A549 (cell line): ENCODE data around the gene LCN6. TPM values are rescaled to one million over a fixed set of nuclear protein-coding genes. Genes with fewer than 3 reads are reported as not detected.

Experiments
- ATAC-seq, 2 experiments: fragments of 200-7000 bp in 1 of 2; fragments of >200 bp in 1 of 2; cut with Nextera tagmentation in 1 of 2; cut with Tn5 transposase in 1 of 2; 3 replicates each; pipeline versions ENCODE4 v1.8.0 to v1.9.1; 2018 to 2020; ENCODE audit warnings: mild to moderate bottlenecking in 1 of 2, moderate library complexity in 1 of 2
- CTCF ChIA-PET: fragments of 300-600 bp; sonication (Branson Sonifier 250); formaldehyde crosslinking; extraction: SDS; loops from one replicate; lab custom pipeline; 2021; ENCODE audit warnings: antibody characterized with exemption, inconsistent platforms; lab: Yijun Ruan, JAX
- POLR2A ChIA-PET: fragments of 350-600 bp; formaldehyde crosslinking; extraction: SDS; loops from one replicate; lab custom pipeline; 2021; ENCODE audit warnings: antibody characterized with exemption, inconsistent platforms; lab: Yijun Ruan, JAX
- DNase-seq, 2 experiments: peaks; one replicate each; pipeline versions ENCODE4 v3.0.0 to v3.0.0-alpha.2; 2011 to 2016; ENCODE audit warnings: low read depth in 1 of 2, low spot score in 1 of 2
- FAIRE-seq: peaks from 2 replicates; lab custom pipeline; 2011; peaks lifted over from hg19 to GRCh38; lab: Jason Lieb, UNC
- H3K27ac ChIP-seq, 2 experiments: fragments of >200 bp; sonication (Bioruptor Twin); formaldehyde crosslinking; 3 replicates each; pipeline ENCODE4 v1.5.1; 2016 to 2017
- H3K4me1 ChIP-seq: fragments of >200 bp; sonication (Bioruptor Twin); formaldehyde crosslinking; 3 replicates; pipeline ENCODE4 v1.6.1; 2016
- H3K4me2 ChIP-seq: fragments of >200 bp; sonication (Bioruptor Twin); formaldehyde crosslinking; 3 replicates; pipeline ENCODE4 v1.6.1; 2016
- H3K4me3 ChIP-seq: fragments of >200 bp; sonication (Bioruptor Twin); formaldehyde crosslinking; 3 replicates; pipeline ENCODE4 v1.5.1; 2016
- H3K9me3 ChIP-seq: fragments of >200 bp; sonication (Bioruptor Twin); formaldehyde crosslinking; 3 replicates; pipeline ENCODE4 v1.6.1; 2016
- CEBPB ChIP-seq, 2 experiments: fragments of >200 bp in 1 of 2; sonication (Bioruptor Twin) in 1 of 2; formaldehyde crosslinking in 1 of 2; IDR thresholded peaks; 2 replicates each; pipeline ENCODE4 v1.6.1; 2012 to 2016
- EHF ChIP-seq: fragments of 250-450 bp; sonication (Bioruptor Pico); IDR thresholded peaks from 2 replicates; pipeline ENCODE4 v1.5.0; 2020; ENCODE audit warnings: mild to moderate bottlenecking
- ELK1 ChIP-seq: fragments of 150-350 bp; IDR thresholded peaks from 2 replicates; pipeline ENCODE4 v1.6.1; 2014; ENCODE audit warnings: low read depth, mild to moderate bottlenecking, low read length
- EP300 ChIP-seq, 2 experiments: fragments of >200 bp; sonication (Bioruptor Twin); formaldehyde crosslinking; IDR thresholded peaks; 2 replicates in 1 of 2; 3 replicates in 1 of 2; pipeline ENCODE4 v1.6.1; 2016 to 2017
- ESRRA ChIP-seq: fragments of 150-350 bp; IDR thresholded peaks from 2 replicates; pipeline ENCODE4 v1.6.1; 2014; ENCODE audit warnings: mild to moderate bottlenecking, low read length, borderline replicate concordance
- FOXS1 ChIP-seq: fragments of 250-450 bp; sonication (Bioruptor Pico); IDR thresholded peaks from 2 replicates; pipeline ENCODE4 v1.5.0; 2020; ENCODE audit warnings: mild to moderate bottlenecking, moderate library complexity
- HDAC2 ChIP-seq: fragments of 200-600 bp; sonication (generic); IDR thresholded peaks from 2 replicates; pipeline ENCODE4 v1.6.1; 2016
- HES2 ChIP-seq: fragments of >200 bp; sonication (Bioruptor Twin); formaldehyde crosslinking; IDR thresholded peaks from 2 replicates; pipeline ENCODE4 v1.6.1; 2016
- HMGXB4 ChIP-seq: fragments of 250-450 bp; sonication (Bioruptor Pico); IDR thresholded peaks from 2 replicates; pipeline ENCODE4 v1.5.0; 2021; ENCODE audit warnings: mild to moderate bottlenecking, moderate library complexity, borderline replicate concordance
- HOXB13 ChIP-seq: fragments of 250-450 bp; sonication (Bioruptor Pico); IDR thresholded peaks from 2 replicates; pipeline ENCODE4 v1.5.0; 2020; ENCODE audit warnings: low read depth, mild to moderate bottlenecking, moderate library complexity
- JUNB ChIP-seq: fragments of >200 bp; sonication (Bioruptor Twin); formaldehyde crosslinking; IDR thresholded peaks from 2 replicates; pipeline ENCODE4 v1.6.1; 2016
- MAFK ChIP-seq: fragments of 450-650 bp; IDR thresholded peaks from 2 replicates; pipeline ENCODE4 v1.6.1; 2014; ENCODE audit not compliant: partially characterized antibody
- MAX ChIP-seq: IDR thresholded peaks from 2 replicates; pipeline ENCODE4 v1.6.1; 2012
- MAZ ChIP-seq: fragments of 150-350 bp; IDR thresholded peaks from 2 replicates; pipeline ENCODE4 v1.6.1; 2014; ENCODE audit warnings: antibody characterized with exemption, low read depth, low read length, borderline replicate concordance
- TP53 ChIP-seq: fragments of 250-450 bp; sonication (Bioruptor Pico); IDR thresholded peaks from 2 replicates; pipeline ENCODE4 v1.5.0; 2021; ENCODE audit warnings: mild to moderate bottlenecking, moderate library complexity
- USF2 ChIP-seq: fragments of 450-650 bp; IDR thresholded peaks from 2 replicates; pipeline ENCODE4 v1.6.1; 2014; ENCODE audit warnings: antibody characterized with exemption
- ZNF302 ChIP-seq: fragments of 250-450 bp; sonication (Bioruptor Pico); IDR thresholded peaks from 2 replicates; pipeline ENCODE4 v1.9.0; 2021; ENCODE audit warnings: inconsistent platforms, mild to moderate bottlenecking, moderate library complexity
- ZSCAN20 ChIP-seq: fragments of 250-450 bp; sonication (Bioruptor Pico); IDR thresholded peaks from 2 replicates; pipeline ENCODE4 v1.8.0; 2022; ENCODE audit warnings: mild to moderate bottlenecking, moderate library complexity
- WGBS: methylation state at CpG from one replicate; pipeline ENCODE4 v1.1.6; 2017; ENCODE audit errors: missing lambda C conversion rate; 5-methylcytosine and 5-hydroxymethylcytosine counted together
- polyA plus RNA-seq, 4 experiments: library from polyadenylated mRNA; depleted of rRNA in 3 of 4; stranded (reverse); fragments of >200 nt; fragmentation: RNase III in 1 of 4; extraction: RNeasy Plus Mini Kit Qiagen cat#74134 plus additional on column Dnase treatment in 1 of 4; gene quantifications; 2 replicates in 3 of 4; 3 replicates in 1 of 4; pipeline ENCODE4 v1.2.3, GENCODE V29; 2011 to 2017

The LCN6 gene
- polyA plus RNA-seq, 2 of the 4 experiments (the other 2 are of a cell fraction), result not detected

- TF ChIP-seq ESRRA, result no peak
- no peak overlapping the region for H3K4me2 ChIP-seq
- no peak overlapping the region for H3K27ac ChIP-seq
- H3K9me3 ChIP-seq, result peaks cover 11% of the 10 kb centered on the region; the same call in 2 of the 3 replicates
- H3K4me1 ChIP-seq, result 0 out of 3 replicates have a peak, but pooled peaks cover 3% of the 10 kb centered on the region
- POLR2A ChIA-PET, result no interaction called here
- CTCF ChIA-PET, result interaction anchor here (1.0 to 28.0 kb wide), 7 partner anchors 4 to 255 kb away, joined by 3 to 625 read pairs (median 7); partner anchors contain the start of genes LCN15, LCN8 and TMEM141
- 66% methylated on average over 11 of the region's 12 CpGs for WGBS
- FAIRE-seq (no peak), ATAC-seq (no peak), DNase-seq (no peak)
- H3K4me3 ChIP-seq, result no peak overlapping the region
Measured at GRCh38 chr9:136774416-136775045, 26.2 kb upstream of the LCN6 start.

- FAIRE-seq (no peak), DNase-seq (peak; percentile 41 to 65), ATAC-seq (peak; percentile 35 to 79; a peak in 3 of 6 replicates)
- WGBS, result 53% methylated on average over 7 of the region's 7 CpGs
- Histone ChIP-seq H3K4me1 (0 out of 3 replicates have a peak, but pooled peaks cover 3% of the 10 kb centered on the region), H3K27ac (no peak overlapping the region), H3K9me3 (peaks cover 11% of the 10 kb centered on the region; the same call in 2 of the 3 replicates), H3K4me3 (no peak overlapping the region), H3K4me2 (no peak overlapping the region)
- peak; percentile 83 for TF ChIP-seq USF2
- TF ChIP-seq EHF, result no peak
- 0 out of 2 replicates have a peak, but pooled peaks have one; percentile 36 for TF ChIP-seq MAX
- no peak for TF ChIP-seq EP300 (IDR thresholded peaks at IDR 0.05)
- TF ChIP-seq HOXB13 (CRISPR knock-in tag), result no peak
- TF ChIP-seq MAFK, result no peak
- no peak for TF ChIP-seq HDAC2
- no peak for TF ChIP-seq ZSCAN20 (CRISPR knock-in tag)
- TF ChIP-seq MAZ, result no peak
- TF ChIP-seq ELK1, result no peak
- TF ChIP-seq CEBPB (IDR thresholded peaks at IDR 0.05), result no peak
- no peak for TF ChIP-seq JUNB
- TF ChIP-seq FOXS1 (CRISPR knock-in tag), result no peak
- no peak for TF ChIP-seq ZNF302 (CRISPR knock-in tag)
- no peak for TF ChIP-seq HES2
- no peak for TF ChIP-seq TP53 (CRISPR knock-in tag)
- TF ChIP-seq HMGXB4 (CRISPR knock-in tag), result no peak
- ChIA-PET CTCF (interaction anchor here (1.6 to 28.0 kb wide), 6 partner anchors 5 to 256 kb away, joined by 3 to 625 read pairs (median 8); partner anchors contain the start of genes LCN15, LCN8 and TMEM141), POLR2A (no interaction called here)
Measured at GRCh38 chr9:136773386-136774044, 25.2 kb upstream of the LCN6 start.
